ENCODE measurements around the gene KLF7.

Gene KLF7

DNA sequence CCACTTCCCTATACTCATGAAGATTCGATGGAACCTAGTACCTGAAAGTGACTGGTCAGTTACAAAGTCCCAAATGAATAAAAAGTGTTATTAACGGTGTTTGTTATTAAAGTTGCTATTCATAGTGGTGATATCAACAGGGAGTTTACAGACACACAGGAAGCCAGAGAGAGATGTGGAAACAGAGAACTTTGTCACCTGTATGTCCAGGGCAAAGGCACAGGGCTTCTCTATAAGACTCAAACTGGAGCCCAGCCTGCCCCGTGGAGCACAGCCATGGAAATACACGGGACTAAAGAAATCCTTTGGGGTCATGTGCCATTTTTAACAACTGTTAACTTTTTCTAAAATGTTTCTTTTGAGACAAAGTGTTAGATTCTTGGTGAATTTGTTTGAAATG, 68.5 kb downstream of the KLF7 start:
- H3K36me3 ChIP-seq (ENCODE audit: control insufficient read depth, insufficient read depth, low read length), result no peaks in the 10 kb centered on the region
- H3K27ac ChIP-seq (ENCODE audit: insufficient read depth, low read depth, low read length, poor library complexity, severe bottlenecking), result no peak overlapping the region
- H3K27me3 ChIP-seq (ENCODE audit: control insufficient read depth, insufficient read depth, low read length, poor library complexity, severe bottlenecking), result no peaks in the 10 kb centered on the region
- WGBS, 2 experiments, result 94% methylated on average over 4 of the region's 4 CpGs
- H3K4me3 ChIP-seq (ENCODE audit: insufficient read depth, low read depth, low read length), result no peak overlapping the region
- no peaks in the 10 kb centered on the region for H3K9me3 ChIP-seq (ENCODE audit: control insufficient read depth, low read length)
- no peaks in the 10 kb centered on the region for H3K4me1 ChIP-seq (ENCODE audit: control insufficient read depth, insufficient read depth, low read length)

GRCh38 chr2:207095963-207096362, 69.8 kb downstream of the KLF7 start:
- Histone ChIP-seq H3K4me3 (ENCODE audit: insufficient read depth, low read depth, low read length) (no peak overlapping the region), H3K36me3 (ENCODE audit: control insufficient read depth, insufficient read depth, low read length) (no peaks in the 10 kb centered on the region), H3K27me3 (ENCODE audit: control insufficient read depth, insufficient read depth, low read length, poor library complexity, severe bottlenecking) (no peaks in the 10 kb centered on the region), H3K9me3 (ENCODE audit: control insufficient read depth, low read length) (no peaks in the 10 kb centered on the region), H3K27ac (ENCODE audit: insufficient read depth, low read depth, low read length, poor library complexity, severe bottlenecking) (no peak overlapping the region), H3K4me1 (ENCODE audit: control insufficient read depth, insufficient read depth, low read length) (no peaks in the 10 kb centered on the region)
- WGBS, 2 experiments, result 83 to 86% methylated on average over 6 of the region's 6 CpGs

DNA sequence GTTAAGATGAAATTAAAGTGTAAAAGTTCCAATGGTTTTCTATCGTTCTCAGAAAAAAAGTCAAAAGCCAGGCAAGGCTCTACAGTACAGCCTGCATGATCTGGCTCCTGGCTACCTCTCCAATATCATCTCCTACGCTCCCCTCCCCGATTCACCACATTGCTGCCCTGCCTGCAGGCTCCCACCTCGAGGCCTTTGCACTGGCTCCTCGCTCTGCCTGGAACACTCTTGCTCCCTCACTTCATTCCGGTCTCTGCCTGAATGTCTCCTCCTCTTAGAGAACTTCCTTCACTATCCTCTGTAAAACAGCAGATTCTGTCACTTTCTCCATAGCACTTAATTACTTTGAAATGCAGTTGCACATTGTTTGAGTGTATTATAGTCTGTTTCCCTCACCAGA, 72.5 kb downstream of the KLF7 start:
- 40 to 48% methylated on average over 6 of the region's 6 CpGs for WGBS, 2 experiments
- no peaks in the 10 kb centered on the region for H3K36me3 ChIP-seq (ENCODE audit: control insufficient read depth, insufficient read depth, low read length)
- no peaks in the 10 kb centered on the region for H3K27me3 ChIP-seq (ENCODE audit: control insufficient read depth, insufficient read depth, low read length, poor library complexity, severe bottlenecking)
- H3K9me3 ChIP-seq (ENCODE audit: control insufficient read depth, low read length), result no peaks in the 10 kb centered on the region
- H3K27ac ChIP-seq (ENCODE audit: insufficient read depth, low read depth, low read length, poor library complexity, severe bottlenecking), result no peak overlapping the region
- H3K4me1 ChIP-seq (ENCODE audit: control insufficient read depth, insufficient read depth, low read length), result no peaks in the 10 kb centered on the region
- H3K4me3 ChIP-seq (ENCODE audit: insufficient read depth, low read depth, low read length), result no peak overlapping the region

DNA sequence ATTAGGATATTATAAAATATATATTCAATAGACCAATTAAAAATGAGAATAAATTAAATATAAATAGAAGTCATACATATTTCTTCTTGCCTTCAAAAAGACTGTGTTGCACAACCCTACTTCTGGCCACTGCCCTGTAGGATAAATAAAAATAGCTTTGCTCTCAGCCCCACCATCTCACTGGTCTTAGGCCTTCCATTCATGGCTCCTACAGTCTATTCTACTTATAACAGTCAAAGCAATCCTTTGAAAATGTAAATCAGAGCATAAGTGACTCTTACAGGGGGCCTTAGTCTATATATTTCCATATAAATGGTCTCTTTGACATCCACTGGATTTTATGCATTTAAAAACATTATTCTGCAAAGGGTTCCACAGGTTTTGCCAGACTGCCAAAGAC, 72.9 kb downstream of the KLF7 start:
- Histone ChIP-seq H3K36me3 (ENCODE audit: control insufficient read depth, insufficient read depth, low read length) (no peaks in the 10 kb centered on the region), H3K4me3 (ENCODE audit: insufficient read depth, low read depth, low read length) (no peak overlapping the region), H3K9me3 (ENCODE audit: control insufficient read depth, low read length) (no peaks in the 10 kb centered on the region), H3K27ac (ENCODE audit: insufficient read depth, low read depth, low read length, poor library complexity, severe bottlenecking) (no peak overlapping the region), H3K4me1 (ENCODE audit: control insufficient read depth, insufficient read depth, low read length) (no peaks in the 10 kb centered on the region), H3K27me3 (ENCODE audit: control insufficient read depth, insufficient read depth, low read length, poor library complexity, severe bottlenecking) (no peaks in the 10 kb centered on the region)

DNA sequence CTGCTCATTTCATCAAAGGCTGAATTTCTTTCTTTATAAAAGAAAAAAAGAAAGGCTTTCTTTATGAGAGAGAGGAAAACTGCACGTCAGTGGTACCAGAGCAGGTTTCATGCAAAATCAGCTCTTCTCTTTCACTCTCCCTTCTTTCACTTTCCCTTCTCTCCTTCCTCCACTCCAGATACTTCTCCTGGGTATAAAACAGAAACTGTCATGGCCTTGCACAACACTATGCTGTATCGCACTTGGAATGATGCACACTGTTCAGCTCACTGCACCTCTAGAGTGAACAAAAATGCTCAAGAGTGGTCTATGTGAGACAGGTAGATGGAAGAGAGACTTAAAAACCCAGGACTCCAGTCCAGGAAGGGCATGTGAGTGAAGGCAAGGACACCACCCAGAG, 73.8 kb downstream of the KLF7 start:
- WGBS, 2 experiments, result 94% methylated on average over 2 of the region's 2 CpGs
- Histone ChIP-seq H3K4me1 (ENCODE audit: control insufficient read depth, insufficient read depth, low read length) (no peaks in the 10 kb centered on the region), H3K36me3 (ENCODE audit: control insufficient read depth, insufficient read depth, low read length) (no peaks in the 10 kb centered on the region), H3K27me3 (ENCODE audit: control insufficient read depth, insufficient read depth, low read length, poor library complexity, severe bottlenecking) (no peaks in the 10 kb centered on the region), H3K27ac (ENCODE audit: insufficient read depth, low read depth, low read length, poor library complexity, severe bottlenecking) (no peak overlapping the region), H3K9me3 (ENCODE audit: control insufficient read depth, low read length) (no peaks in the 10 kb centered on the region), H3K4me3 (ENCODE audit: insufficient read depth, low read depth, low read length) (no peak overlapping the region)

DNA sequence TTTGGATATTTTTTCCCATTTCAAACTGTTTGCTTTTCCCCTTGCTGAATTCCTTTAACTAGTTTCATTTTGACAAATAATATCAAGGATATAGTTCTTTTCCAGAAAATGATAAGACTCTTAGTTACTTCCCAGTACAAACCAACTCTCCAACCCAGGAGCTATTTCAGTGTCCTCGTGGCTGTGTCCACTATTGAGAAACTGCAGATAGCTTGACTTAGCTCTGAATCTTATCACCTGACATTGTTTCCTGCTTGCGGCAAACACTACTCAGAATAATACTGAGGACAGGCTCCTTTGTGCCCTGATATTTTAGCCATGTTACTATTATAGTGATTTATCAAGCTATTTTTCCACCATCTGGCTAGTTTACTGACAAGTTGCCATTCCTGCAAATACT, 74.6 kb downstream of the KLF7 start:
- 88 to 92% methylated on average over 2 of the region's 2 CpGs for WGBS, 2 experiments
- H3K27ac ChIP-seq (ENCODE audit: insufficient read depth, low read depth, low read length, poor library complexity, severe bottlenecking), result no peak overlapping the region
- no peaks in the 10 kb centered on the region for H3K4me1 ChIP-seq (ENCODE audit: control insufficient read depth, insufficient read depth, low read length)
- no peak overlapping the region for H3K4me3 ChIP-seq (ENCODE audit: insufficient read depth, low read depth, low read length)
- H3K9me3 ChIP-seq (ENCODE audit: control insufficient read depth, low read length), result no peaks in the 10 kb centered on the region
- no peaks in the 10 kb centered on the region for H3K36me3 ChIP-seq (ENCODE audit: control insufficient read depth, insufficient read depth, low read length)
- no peaks in the 10 kb centered on the region for H3K27me3 ChIP-seq (ENCODE audit: control insufficient read depth, insufficient read depth, low read length, poor library complexity, severe bottlenecking)

DNA sequence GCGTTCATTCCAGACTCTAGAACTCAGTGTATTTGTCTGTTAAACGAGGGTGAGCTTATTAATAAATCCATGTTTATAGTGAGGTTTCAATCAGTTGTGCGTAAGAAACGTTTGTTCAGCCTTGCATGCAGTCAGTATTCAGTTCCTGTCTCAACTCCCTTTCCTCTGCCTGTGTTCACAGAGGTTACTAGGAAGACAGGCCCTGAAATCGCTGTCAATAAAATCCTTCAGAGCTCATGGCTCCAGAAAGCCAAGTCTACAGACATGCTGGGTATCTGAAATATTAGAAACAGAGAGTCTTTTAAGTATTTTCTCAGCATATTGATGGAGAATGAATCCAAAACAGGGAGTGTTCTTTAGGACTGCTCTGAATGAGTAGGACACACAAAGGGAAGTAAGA, 75.4 kb downstream of the KLF7 start:
- Histone ChIP-seq H3K9me3 (ENCODE audit: control insufficient read depth, low read length) (no peaks in the 10 kb centered on the region), H3K27me3 (ENCODE audit: control insufficient read depth, insufficient read depth, low read length, poor library complexity, severe bottlenecking) (no peaks in the 10 kb centered on the region), H3K4me1 (ENCODE audit: control insufficient read depth, insufficient read depth, low read length) (no peaks in the 10 kb centered on the region), H3K4me3 (ENCODE audit: insufficient read depth, low read depth, low read length) (no peak overlapping the region), H3K36me3 (ENCODE audit: control insufficient read depth, insufficient read depth, low read length) (no peaks in the 10 kb centered on the region), H3K27ac (ENCODE audit: insufficient read depth, low read depth, low read length, poor library complexity, severe bottlenecking) (no peak overlapping the region)
- 87 to 89% methylated on average over 5 of the region's 5 CpGs for WGBS, 2 experiments

GRCh38 chr2:207088839-207089238, 76.9 kb downstream of the KLF7 start:
- Histone ChIP-seq H3K9me3 (ENCODE audit: control insufficient read depth, low read length) (no peaks in the 10 kb centered on the region), H3K27ac (ENCODE audit: insufficient read depth, low read depth, low read length, poor library complexity, severe bottlenecking) (no peak overlapping the region), H3K36me3 (ENCODE audit: control insufficient read depth, insufficient read depth, low read length) (no peaks in the 10 kb centered on the region), H3K4me1 (ENCODE audit: control insufficient read depth, insufficient read depth, low read length) (no peaks in the 10 kb centered on the region), H3K4me3 (ENCODE audit: insufficient read depth, low read depth, low read length) (no peak overlapping the region), H3K27me3 (ENCODE audit: control insufficient read depth, insufficient read depth, low read length, poor library complexity, severe bottlenecking) (no peaks in the 10 kb centered on the region)
- 74 to 90% methylated on average over 3 of the region's 3 CpGs for WGBS, 2 experiments

DNA sequence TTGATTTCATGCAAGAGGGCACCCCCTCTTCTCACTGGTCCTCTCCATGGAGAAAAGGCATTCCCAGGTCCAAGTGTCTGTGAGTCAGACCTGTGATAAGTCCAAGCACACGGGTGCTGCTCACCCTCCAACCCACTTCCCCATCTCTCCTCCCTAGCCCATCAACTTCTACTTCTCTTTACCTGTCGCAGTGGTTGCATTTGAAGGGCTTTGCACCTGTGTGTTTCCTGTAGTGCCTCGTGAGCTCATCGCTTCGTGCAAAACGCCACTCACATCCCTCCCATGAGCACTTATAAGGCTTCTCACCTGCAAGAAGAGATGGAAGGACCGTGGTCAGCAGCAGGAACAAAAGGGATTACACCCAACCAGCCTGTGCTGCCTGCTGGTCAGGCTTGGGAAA, 77.5 kb downstream of the KLF7 start:
- Histone ChIP-seq H3K4me1 (ENCODE audit: control insufficient read depth, insufficient read depth, low read length) (no peaks in the 10 kb centered on the region), H3K36me3 (ENCODE audit: control insufficient read depth, insufficient read depth, low read length) (no peaks in the 10 kb centered on the region), H3K9me3 (ENCODE audit: control insufficient read depth, low read length) (no peaks in the 10 kb centered on the region), H3K4me3 (ENCODE audit: insufficient read depth, low read depth, low read length) (no peak overlapping the region), H3K27me3 (ENCODE audit: control insufficient read depth, insufficient read depth, low read length, poor library complexity, severe bottlenecking) (no peaks in the 10 kb centered on the region), H3K27ac (ENCODE audit: insufficient read depth, low read depth, low read length, poor library complexity, severe bottlenecking) (no peak overlapping the region)
- WGBS, 2 experiments, result 81 to 83% methylated on average over 7 of the region's 7 CpGs

DNA sequence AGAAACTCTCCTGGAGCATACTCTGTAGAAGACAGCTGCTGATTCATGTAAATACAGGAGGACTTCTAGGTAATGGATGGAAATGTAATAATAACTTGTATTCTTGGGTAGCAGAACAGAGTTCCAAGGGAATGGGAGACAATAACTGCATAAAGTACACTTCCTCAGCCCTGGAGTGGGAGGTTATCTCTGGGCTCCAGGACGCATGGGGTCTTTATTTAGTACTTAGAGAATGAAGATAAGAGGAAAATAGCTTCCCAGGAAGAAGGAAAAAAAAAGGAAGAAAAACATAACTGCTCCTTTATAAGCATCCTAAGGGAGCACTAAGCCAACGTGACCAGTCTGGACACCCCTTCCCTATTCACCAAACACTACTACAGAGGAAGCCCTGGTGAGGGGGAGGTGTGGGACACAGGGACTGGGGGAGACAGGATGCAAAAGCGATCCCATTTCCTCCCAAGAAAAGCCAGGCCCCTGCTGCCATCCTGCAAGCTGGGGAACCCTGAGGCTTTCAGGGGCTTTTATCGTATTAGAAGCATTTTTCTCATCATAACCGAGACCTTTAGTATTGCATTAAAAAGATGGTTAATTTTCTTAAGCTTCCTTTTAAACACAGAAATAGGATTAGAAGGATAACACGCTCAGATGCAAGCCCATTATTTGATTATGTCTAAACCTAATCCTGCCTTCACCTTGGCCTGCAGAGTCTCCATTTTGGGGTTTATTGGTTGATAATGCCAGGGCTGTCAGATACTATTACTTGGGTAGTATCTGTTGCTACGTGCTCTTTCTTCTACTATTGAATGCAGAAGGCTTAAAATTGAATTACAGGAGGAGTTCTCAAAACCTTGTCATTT, 78.5 kb downstream of the KLF7 start:
- Histone ChIP-seq H3K36me3 (ENCODE audit: control insufficient read depth, insufficient read depth, low read length) (no peaks in the 10 kb centered on the region), H3K4me1 (ENCODE audit: control insufficient read depth, insufficient read depth, low read length) (no peaks in the 10 kb centered on the region), H3K27ac (ENCODE audit: insufficient read depth, low read depth, low read length, poor library complexity, severe bottlenecking) (no peak overlapping the region), H3K4me3 (ENCODE audit: insufficient read depth, low read depth, low read length) (no peak overlapping the region), H3K27me3 (ENCODE audit: control insufficient read depth, insufficient read depth, low read length, poor library complexity, severe bottlenecking) (no peaks in the 10 kb centered on the region), H3K9me3 (ENCODE audit: control insufficient read depth, low read length) (no peaks in the 10 kb centered on the region)
- 95 to 96% methylated on average over 4 to 6 of the region's 7 CpGs for WGBS, 2 experiments

- H3K9me3 ChIP-seq (ENCODE audit: control insufficient read depth, low read length), result no peaks in the 10 kb centered on the region
- no peak overlapping the region for H3K4me3 ChIP-seq (ENCODE audit: insufficient read depth, low read depth, low read length)
- no peak overlapping the region for H3K27ac ChIP-seq (ENCODE audit: insufficient read depth, low read depth, low read length, poor library complexity, severe bottlenecking)
- no peaks in the 10 kb centered on the region for H3K36me3 ChIP-seq (ENCODE audit: control insufficient read depth, insufficient read depth, low read length)
- no peaks in the 10 kb centered on the region for H3K27me3 ChIP-seq (ENCODE audit: control insufficient read depth, insufficient read depth, low read length, poor library complexity, severe bottlenecking)
- no peaks in the 10 kb centered on the region for H3K4me1 ChIP-seq (ENCODE audit: control insufficient read depth, insufficient read depth, low read length)
- 88 to 91% methylated on average over 8 of the region's 8 CpGs for WGBS, 2 experiments
These were observed 79.6 kb downstream of the KLF7 start for GRCh38 chr2:207086136-207086535.

Measured in ectodermal cell (in vitro differentiated cells).